ENCODE measurements around the gene PISD.

PISD gene

DNA sequence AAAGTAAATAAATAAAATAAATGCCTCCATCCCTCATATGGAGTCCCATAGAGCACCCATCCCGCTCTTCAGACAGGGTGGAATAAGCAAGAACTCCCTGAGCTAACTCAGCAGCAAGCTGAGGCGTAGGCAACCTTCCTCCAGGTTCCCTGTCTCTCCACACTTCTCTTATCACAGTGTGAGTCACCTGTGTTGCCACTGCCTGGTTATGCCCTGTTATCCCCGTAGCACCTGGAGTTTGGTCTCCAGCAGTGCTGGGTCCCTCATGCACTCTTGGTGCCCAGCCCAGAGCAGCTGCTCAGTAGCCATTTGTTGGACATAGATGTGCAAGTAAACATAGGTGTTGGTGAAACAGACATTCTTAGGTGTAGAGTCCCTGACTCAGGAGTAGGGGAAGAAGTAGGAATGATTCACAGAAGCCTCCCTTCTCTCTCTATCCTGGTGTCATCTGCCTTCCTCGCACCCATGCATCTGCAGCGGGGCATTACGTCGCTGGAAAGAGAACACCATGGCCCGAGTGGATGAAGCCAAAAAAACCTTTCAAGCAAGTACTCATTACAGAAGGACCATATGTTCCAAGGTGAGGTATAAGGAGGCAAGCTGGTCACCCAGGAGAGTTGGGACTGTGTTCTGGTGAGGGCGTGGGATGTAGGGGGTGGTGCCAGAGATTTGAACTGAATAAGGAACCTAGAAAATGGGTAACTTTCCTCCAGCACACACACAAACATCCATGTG, 56.0 kb downstream of the PISD start:
- no peak for DNase-seq (ENCODE audit: low read depth)
- no peak overlapping the region for H3K4me3 ChIP-seq (ENCODE audit: low read depth, low read length)
- TF ChIP-seq, protein P1, sequence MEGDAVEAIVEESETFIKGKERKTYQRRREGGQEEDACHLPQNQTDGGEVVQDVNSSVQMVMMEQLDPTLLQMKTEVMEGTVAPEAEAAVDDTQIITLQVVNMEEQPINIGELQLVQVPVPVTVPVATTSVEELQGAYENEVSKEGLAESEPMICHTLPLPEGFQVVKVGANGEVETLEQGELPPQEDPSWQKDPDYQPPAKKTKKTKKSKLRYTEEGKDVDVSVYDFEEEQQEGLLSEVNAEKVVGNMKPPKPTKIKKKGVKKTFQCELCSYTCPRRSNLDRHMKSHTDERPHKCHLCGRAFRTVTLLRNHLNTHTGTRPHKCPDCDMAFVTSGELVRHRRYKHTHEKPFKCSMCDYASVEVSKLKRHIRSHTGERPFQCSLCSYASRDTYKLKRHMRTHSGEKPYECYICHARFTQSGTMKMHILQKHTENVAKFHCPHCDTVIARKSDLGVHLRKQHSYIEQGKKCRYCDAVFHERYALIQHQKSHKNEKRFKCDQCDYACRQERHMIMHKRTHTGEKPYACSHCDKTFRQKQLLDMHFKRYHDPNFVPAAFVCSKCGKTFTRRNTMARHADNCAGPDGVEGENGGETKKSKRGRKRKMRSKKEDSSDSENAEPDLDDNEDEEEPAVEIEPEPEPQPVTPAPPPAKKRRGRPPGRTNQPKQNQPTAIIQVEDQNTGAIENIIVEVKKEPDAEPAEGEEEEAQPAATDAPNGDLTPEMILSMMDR (IDR thresholded peaks at IDR 0.05; ENCODE audit: control insufficient read depth, extremely low read depth, insufficient read depth): no peak

DNA sequence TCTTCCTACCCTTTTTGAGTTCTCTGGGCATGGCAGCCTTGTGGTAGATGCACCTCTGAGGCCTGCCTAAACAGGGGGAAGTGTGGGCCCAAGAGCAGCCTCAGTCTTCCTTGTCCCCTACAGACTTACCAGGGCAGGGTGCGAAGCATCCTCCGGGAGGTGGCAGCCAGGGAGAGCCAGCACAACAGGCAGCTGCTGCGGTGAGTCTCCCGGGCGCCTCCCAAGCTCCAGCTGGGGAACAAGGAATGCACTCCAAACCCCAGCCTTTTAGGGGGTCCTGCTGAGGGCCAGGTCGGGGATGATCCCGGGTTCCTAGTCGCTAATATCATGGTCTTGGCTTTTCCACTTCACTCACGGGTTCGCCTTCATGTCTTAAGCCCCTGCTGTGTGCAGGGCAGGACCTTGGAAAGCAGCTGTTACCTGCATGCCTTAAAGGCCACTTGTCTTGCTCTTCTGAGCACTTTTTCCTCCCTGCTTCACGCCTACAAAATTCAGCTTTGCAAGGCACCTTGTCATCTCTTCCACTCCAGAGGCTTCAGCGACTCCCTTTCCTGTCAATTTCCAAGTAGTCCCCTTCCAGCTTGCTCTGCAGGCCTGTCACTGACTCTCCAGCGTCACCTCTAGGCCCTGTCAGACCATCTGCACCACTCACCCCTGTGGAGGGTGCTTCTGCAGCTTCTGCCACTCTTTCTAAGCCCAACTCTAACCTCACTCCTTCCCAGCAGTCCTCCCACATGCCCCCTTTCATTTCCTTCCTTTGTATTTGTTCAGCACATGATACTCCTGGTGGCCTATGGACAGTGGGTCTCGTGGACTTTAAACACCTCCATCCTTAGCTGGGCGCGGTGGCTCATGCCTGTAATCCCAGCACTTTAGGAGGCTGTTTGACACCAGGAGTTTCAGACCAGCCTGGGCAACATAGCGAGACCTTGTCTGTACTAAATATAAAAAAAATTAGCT, 57.0 kb downstream of the PISD start:
- H3K4me3 ChIP-seq (ENCODE audit: low read depth, low read length): no peak overlapping the region
- no peak for DNase-seq (ENCODE audit: low read depth)
- TF ChIP-seq, protein P1 (IDR thresholded peaks at IDR 0.05; ENCODE audit: control insufficient read depth, extremely low read depth, insufficient read depth): no peak

DNA sequence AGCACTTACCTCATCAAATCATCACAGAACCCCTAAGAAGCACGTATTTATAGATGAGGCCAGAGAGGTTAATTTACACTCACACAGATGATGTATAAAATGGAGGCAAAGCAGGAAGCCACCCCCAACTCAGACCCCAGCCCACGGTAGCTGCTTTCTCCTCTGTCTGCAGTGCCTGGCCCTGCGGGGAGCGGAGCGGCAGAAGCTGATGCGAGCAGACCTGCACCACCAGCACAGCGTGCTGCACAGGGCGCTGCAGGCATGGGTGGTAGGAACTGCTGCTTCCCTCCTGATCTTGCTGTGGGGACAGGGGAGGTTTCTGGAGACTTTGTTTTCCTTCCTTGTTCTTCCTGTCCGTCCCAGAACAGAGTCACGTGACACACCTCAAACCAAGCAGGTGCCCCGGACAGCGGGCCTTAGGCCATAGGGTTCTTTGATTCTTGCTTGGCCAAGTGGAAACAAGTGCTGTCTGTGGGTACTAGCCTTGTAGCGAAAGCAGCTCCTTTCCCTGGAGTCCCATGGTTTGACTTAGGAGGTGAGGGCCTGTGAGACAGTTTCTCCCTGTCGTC, 57.8 kb downstream of the PISD start:
- TF ChIP-seq, protein P1 (IDR thresholded peaks at IDR 0.05; ENCODE audit: control insufficient read depth, extremely low read depth, insufficient read depth): no peak
- H3K4me3 ChIP-seq (ENCODE audit: low read depth, low read length): no peak overlapping the region
- no peak for DNase-seq (ENCODE audit: low read depth)

DNA sequence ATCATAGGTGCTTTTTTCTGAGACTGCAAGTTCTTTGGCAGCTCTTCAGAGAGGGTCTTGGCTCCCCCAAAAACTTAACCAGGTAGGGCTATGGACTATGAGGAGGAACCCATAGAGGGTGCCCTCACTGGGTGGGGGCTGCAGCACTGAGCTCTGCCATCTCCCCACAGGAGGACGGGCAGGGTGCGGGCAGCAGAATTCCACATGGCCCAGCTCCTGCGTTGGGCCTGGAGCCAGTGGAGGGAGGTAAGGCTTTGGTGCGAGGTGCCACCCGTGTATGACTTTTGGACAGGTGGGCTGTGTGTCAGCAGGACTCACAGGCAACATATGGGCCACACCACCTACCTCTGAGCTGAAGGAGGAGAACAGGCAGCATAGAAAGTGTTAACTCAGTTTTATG, 58.4 kb downstream of the PISD start:
- H3K4me3 ChIP-seq (ENCODE audit: low read depth, low read length): no peak overlapping the region
- TF ChIP-seq, protein P1 (IDR thresholded peaks at IDR 0.05; ENCODE audit: control insufficient read depth, extremely low read depth, insufficient read depth): no peak
- DNase-seq (ENCODE audit: low read depth): no peak

DNA sequence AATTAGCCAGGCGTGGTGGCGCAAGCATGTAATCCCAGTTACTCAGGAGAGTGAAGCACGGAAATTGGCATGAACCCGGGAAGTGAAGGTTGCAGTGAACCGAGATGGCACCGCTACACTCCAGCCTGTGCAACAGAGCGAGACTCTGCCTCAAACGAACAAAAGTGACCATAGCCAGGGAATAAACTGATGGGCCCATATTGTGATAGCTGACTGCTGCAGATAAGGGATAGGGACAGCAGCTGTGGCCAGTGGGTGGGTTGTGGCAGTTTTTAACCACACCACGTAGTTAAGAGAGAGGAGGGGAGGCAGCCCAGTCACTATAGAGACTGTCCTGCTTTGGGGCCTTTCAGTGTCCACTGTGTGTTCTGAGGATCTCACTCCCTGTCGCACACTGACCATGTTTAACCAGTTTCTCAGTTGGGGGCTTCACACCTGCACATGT, 58.9 kb downstream of the PISD start:
- no peak for DNase-seq (ENCODE audit: low read depth)
- no peak overlapping the region for H3K4me3 ChIP-seq (ENCODE audit: low read depth, low read length)
- TF ChIP-seq, protein P1 (IDR thresholded peaks at IDR 0.05; ENCODE audit: control insufficient read depth, extremely low read depth, insufficient read depth): no peak

DNA sequence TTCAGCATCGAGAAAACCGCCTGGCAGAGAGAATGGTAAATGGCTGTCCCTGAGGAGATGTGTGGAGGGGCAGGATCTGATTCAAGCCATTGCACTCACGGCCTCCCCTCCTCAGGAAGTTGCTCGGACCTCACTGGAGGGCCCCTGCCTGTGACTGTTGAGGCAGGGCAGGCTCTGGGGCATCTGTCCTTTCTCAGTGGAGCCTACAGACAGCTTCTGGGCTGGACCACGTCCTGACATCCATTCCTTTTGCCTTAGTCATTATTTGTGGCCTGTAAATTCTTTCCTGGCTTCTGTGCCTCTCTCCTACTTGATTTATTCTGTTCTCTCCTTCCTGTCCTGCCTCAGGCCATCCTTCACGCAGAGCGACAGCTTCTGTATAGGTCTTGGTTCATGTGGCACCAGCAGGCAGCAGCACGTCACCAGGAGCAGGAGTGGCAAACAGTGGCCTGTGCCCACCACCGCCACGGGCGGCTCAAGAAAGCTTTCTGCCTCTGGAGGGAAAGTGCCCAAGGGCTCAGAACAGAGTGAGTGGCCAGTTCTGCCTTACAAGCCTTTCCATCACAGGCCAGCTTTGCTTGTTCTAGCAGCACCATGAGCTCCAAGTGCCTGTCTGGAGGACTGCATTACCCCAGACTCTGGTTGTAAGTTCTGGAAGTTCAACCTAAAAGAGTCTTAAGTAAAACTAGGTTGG, 59.6 kb downstream of the PISD start:
- DNase-seq (ENCODE audit: low read depth): no peak
- TF ChIP-seq, protein P1 (IDR thresholded peaks at IDR 0.05; ENCODE audit: control insufficient read depth, extremely low read depth, insufficient read depth): no peak
- no peak overlapping the region for H3K4me3 ChIP-seq (ENCODE audit: low read depth, low read length)

Data from LNCaP clone FGC (cell line).